Effector memory CD8-positive, alpha-beta T cell (primary cell): ENCODE measurements around the gene PAM16.

Experiments
- ATAC-seq: fragments of 150-1000 bp; cut with Tn5 transposase; replicated peaks from 2 replicates; pipeline ENCODE4 v1.10.0; 2021; ENCODE audit warnings: mild to moderate bottlenecking, moderate library complexity
- DNase-seq, 3 experiments: peaks; one replicate each; pipeline ENCODE4 v3.0.0; 2021
- H3K27ac Mint-ChIP-seq, 2 donors: one replicate each; pipeline ENCODE4 v1.8.0; 2022; ENCODE audit warnings: mild to moderate bottlenecking in 2 of 2, mixed read lengths in 2 of 2, moderate library complexity in 2 of 2
- H3K27me3 Mint-ChIP-seq, 2 donors: one replicate each; pipeline ENCODE4 v1.8.0; 2022; ENCODE audit warnings: mixed read lengths in 2 of 2
- H3K36me3 Mint-ChIP-seq: one replicate; pipeline ENCODE4 v1.8.0; 2022; ENCODE audit warnings: mild to moderate bottlenecking, moderate library complexity, mixed read lengths; ENCODE audit not compliant: insufficient read depth
- H3K4me1 Mint-ChIP-seq, 2 donors: one replicate each; pipeline ENCODE4 v1.8.0; 2022; ENCODE audit warnings: low read depth in 2 of 2, mixed read lengths in 2 of 2
- H3K4me3 Mint-ChIP-seq, 2 donors: one replicate each; pipeline ENCODE4 v1.8.0; 2022; ENCODE audit warnings: mild to moderate bottlenecking in 2 of 2, mixed read lengths in 2 of 2, moderate library complexity in 2 of 2
- H3K9me3 Mint-ChIP-seq, 2 donors: one replicate each; pipeline ENCODE4 v1.8.0; 2022; ENCODE audit warnings: mixed read lengths in 2 of 2

Gene PAM16

GRCh38 chr16:4325253-4325758 lies 25.8 kb downstream of the PAM16 start:
- no peak overlapping the region for H3K4me3 Mint-ChIP-seq
- no peaks in the 10 kb centered on the region for H3K4me1 Mint-ChIP-seq
- H3K27ac Mint-ChIP-seq = no peak overlapping the region
- H3K36me3 Mint-ChIP-seq = peaks cover 4% of the 10 kb centered on the region
- ATAC-seq (no peak), DNase-seq (no peak)
- H3K9me3 Mint-ChIP-seq = no peaks in the 10 kb centered on the region
- H3K27me3 Mint-ChIP-seq = peaks cover 0 to 8% of the 10 kb centered on the region in 2 donors

- no peak for DNase-seq
- no peaks in the 10 kb centered on the region for H3K9me3 Mint-ChIP-seq
- H3K4me3 Mint-ChIP-seq = no peak overlapping the region
- H3K36me3 Mint-ChIP-seq = peaks cover 4% of the 10 kb centered on the region
- no peak overlapping the region for H3K27ac Mint-ChIP-seq
- H3K27me3 Mint-ChIP-seq = peaks cover 0 to 8% of the 10 kb centered on the region in 2 donors
- H3K4me1 Mint-ChIP-seq = peaks cover 0 to under 1% of the 10 kb centered on the region in 2 donors
- ATAC-seq = no peak
Measured at GRCh38 chr16:4324492-4325252, 26.4 kb downstream of the PAM16 start.

GRCh38 chr16:4323845-4324488 lies 27.2 kb downstream of the PAM16 start:
- no peak for ATAC-seq
- H3K9me3 Mint-ChIP-seq = no peaks in the 10 kb centered on the region

GRCh38 chr16:4323071-4323844 lies 27.9 kb downstream of the PAM16 start:
- Mint-ChIP-seq H3K36me3 (peaks cover 4% of the 10 kb centered on the region), H3K4me3 (no peak overlapping the region), H3K27ac (no peak overlapping the region), H3K27me3 (peaks cover 0 to 3% of the 10 kb centered on the region in 2 donors), H3K9me3 (no peaks in the 10 kb centered on the region), H3K4me1 (peaks cover 4 to 5% of the 10 kb centered on the region in 2 donors)
- ATAC-seq (no peak), DNase-seq (no peak)

More at GRCh38 chr16:4323845-4324488, 27.2 kb downstream of the PAM16 start:
- Mint-ChIP-seq H3K36me3 (peaks cover 4% of the 10 kb centered on the region), H3K4me1 (peaks cover 4 to 5% of the 10 kb centered on the region in 2 donors), H3K27me3 (peaks cover 0 to 8% of the 10 kb centered on the region in 2 donors), H3K4me3 (no peak overlapping the region), H3K27ac (no peak overlapping the region)
- no peak for DNase-seq

DNA sequence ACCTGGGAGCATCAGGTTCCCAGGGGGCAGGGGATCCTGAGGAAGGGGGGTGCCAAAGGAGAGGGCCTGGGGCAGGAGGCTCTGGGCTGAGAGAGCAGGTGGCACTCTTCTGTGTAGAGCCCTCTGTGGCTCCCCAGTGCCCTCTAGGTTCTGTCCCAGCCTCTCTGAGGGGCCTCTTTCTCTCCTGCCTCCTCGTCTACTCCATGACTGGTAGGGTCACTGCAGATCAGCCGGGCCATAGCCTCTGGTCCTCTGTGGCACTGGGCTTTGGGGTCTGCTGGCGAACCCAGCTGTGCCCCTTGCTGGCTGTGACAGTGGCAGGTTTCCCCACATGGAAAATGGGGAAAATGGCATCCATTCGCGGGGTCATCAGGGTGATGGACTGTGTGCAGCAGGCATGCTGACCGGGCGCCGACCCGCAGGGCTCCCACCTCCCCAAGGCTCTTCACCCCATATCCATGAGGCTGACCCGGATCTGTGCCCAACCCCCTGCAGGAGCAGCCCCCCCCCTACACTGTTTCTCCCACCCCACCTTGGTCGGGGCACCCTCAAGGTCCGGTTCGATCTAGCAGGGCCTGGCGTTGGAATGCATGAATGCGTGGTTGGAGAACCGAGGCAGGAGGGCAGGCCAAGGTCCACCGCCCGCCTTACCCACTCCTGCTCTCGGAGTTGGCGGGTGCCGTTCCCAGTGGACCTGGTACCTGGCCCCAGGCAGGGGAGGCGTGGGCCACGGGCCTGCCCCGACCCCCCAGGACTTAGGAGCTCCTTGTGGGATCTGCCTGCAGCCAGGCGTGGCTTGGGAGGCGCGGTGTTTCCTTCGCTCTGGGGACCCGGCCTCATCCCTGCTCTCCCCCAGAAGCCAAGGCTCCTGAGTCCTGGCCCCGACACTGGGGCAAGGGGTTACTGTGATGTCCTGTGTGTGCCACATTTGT lies 28.7 kb downstream of the PAM16 start:
- ATAC-seq (no peak), DNase-seq (no peak)
- peak overlapping the region in 1 of 2 donors; percentile 56 for H3K27ac Mint-ChIP-seq
- H3K4me3 Mint-ChIP-seq = no peak overlapping the region
- no peaks in the 10 kb centered on the region for H3K9me3 Mint-ChIP-seq
- peaks cover 4% of the 10 kb centered on the region for H3K36me3 Mint-ChIP-seq
- peaks cover 8% of the 10 kb centered on the region in 2 donors for H3K4me1 Mint-ChIP-seq
- no peaks in the 10 kb centered on the region for H3K27me3 Mint-ChIP-seq

DNA sequence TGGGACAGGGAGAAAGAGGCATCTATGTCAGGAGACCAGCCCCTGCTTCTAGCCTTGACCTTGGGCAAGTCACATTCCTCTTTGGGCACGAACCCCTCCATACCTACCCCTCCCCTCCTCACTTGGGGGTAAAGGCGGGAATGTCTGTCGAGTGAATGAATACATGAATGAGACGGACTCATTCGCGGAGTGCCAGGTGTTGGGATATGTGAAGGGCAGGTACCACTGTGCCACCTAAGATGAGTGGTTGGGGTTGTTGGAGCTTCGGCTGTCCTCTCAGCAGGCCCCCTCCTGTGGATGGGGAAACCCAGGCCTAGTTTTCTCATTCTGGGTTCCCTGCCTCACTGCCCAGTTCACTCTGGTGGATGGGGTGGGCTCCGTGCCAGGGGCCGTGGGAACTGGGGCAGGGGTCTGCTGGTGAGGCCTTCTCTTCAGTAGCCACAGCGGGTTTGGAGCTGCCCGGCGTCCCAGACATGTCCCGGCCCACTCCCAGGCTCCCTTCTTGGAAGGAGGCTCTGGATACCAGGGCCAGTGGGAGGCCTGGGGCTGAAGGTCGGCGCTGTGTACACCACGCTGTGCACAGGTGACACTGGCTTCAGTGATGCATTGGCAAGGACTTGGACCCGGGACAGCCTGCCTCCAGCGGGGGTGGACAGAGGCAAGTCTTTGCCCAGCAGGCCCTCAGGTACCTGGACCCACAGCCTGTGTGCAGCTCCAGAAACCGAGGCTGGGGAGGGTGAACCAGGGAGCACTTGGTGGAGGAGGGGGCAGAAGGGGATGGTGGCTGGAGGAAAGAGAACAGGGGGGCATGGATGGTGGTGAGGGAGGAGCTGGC lies 29.6 kb downstream of the PAM16 start:
- Mint-ChIP-seq H3K9me3 (no peaks in the 10 kb centered on the region), H3K27me3 (no peaks in the 10 kb centered on the region), H3K4me1 (peaks cover 8% of the 10 kb centered on the region in 2 donors), H3K36me3 (peaks cover 4% of the 10 kb centered on the region), H3K27ac (peak overlapping the region in 1 of 2 donors; percentile 56), H3K4me3 (no peak overlapping the region)
- DNase-seq = no peak
- ATAC-seq = no peak

- peaks cover 8% of the 10 kb centered on the region in 2 donors for H3K4me1 Mint-ChIP-seq
- H3K9me3 Mint-ChIP-seq = no peaks in the 10 kb centered on the region
Measured at GRCh38 chr16:4320571-4321137, 30.5 kb downstream of the PAM16 start.

GRCh38 chr16:4319454-4320421 lies 31.4 kb downstream of the PAM16 start:
- peak; percentile 62 to 66 (median 63) for DNase-seq
- Mint-ChIP-seq H3K27ac (no peak overlapping the region), H3K4me3 (peak overlapping the region in 1 of 2 donors; percentile 48), H3K9me3 (no peaks in the 10 kb centered on the region), H3K27me3 (peaks cover 3 to 4% of the 10 kb centered on the region in 2 donors), H3K4me1 (peaks cover 11% of the 10 kb centered on the region in 2 donors), H3K36me3 (peaks cover 7% of the 10 kb centered on the region)
- ATAC-seq = peak; percentile 88

More at GRCh38 chr16:4320571-4321137, 30.5 kb downstream of the PAM16 start:
- ATAC-seq (no peak), DNase-seq (no peak)
- H3K27me3 Mint-ChIP-seq = no peaks in the 10 kb centered on the region
- H3K27ac Mint-ChIP-seq = no peak overlapping the region
- no peak overlapping the region for H3K4me3 Mint-ChIP-seq
- peaks cover 4% of the 10 kb centered on the region for H3K36me3 Mint-ChIP-seq

GRCh38 chr16:4318967-4319366 lies 32.2 kb downstream of the PAM16 start:
- Mint-ChIP-seq H3K27me3 (peaks cover 11% of the 10 kb centered on the region in 2 donors), H3K9me3 (no peaks in the 10 kb centered on the region), H3K27ac (no peak overlapping the region), H3K36me3 (peaks cover 7% of the 10 kb centered on the region), H3K4me1 (peaks cover 14 to 18% of the 10 kb centered on the region in 2 donors), H3K4me3 (peak overlapping the region in 1 of 2 donors; percentile 48)
- ATAC-seq (no peak), DNase-seq (no peak)

GRCh38 chr16:4318451-4318910 lies 32.6 kb downstream of the PAM16 start:
- no peak for DNase-seq
- H3K27me3 Mint-ChIP-seq = peaks cover 13 to 15% of the 10 kb centered on the region in 2 donors
- peaks cover 14 to 19% of the 10 kb centered on the region in 2 donors for H3K4me1 Mint-ChIP-seq
- no peak overlapping the region for H3K4me3 Mint-ChIP-seq
- peaks cover 7% of the 10 kb centered on the region for H3K36me3 Mint-ChIP-seq
- ATAC-seq = no peak
- H3K27ac Mint-ChIP-seq = no peak overlapping the region
- no peaks in the 10 kb centered on the region for H3K9me3 Mint-ChIP-seq
